Endothelial cell (in vitro differentiated cells): Measurements from ENCODE around the gene TENM4. TPM values are rescaled to one million over a fixed set of nuclear protein-coding genes. Genes with fewer than 3 reads are reported as not detected.

Experiments used
- DNase-seq: peaks from one replicate; pipeline ENCODE4 v3.0.0; 2021; ENCODE audit warnings: low spot score
- H3K27ac Mint-ChIP-seq: one replicate; pipeline ENCODE4 v1.8.0; 2021; ENCODE audit warnings: mixed read lengths, inconsistent platforms; ENCODE audit not compliant: unreplicated experiment
- H3K27me3 Mint-ChIP-seq: one replicate; pipeline ENCODE4 v1.8.0; 2021; ENCODE audit warnings: mild to moderate bottlenecking, moderate library complexity, mixed read lengths, inconsistent platforms; ENCODE audit not compliant: unreplicated experiment
- H3K36me3 Mint-ChIP-seq: one replicate; pipeline ENCODE4 v1.8.0; 2021; ENCODE audit warnings: mild to moderate bottlenecking, low read depth, mixed read lengths, inconsistent platforms; ENCODE audit not compliant: unreplicated experiment
- H3K4me1 Mint-ChIP-seq: one replicate; pipeline ENCODE4 v1.8.0; 2021; ENCODE audit warnings: mild to moderate bottlenecking, mixed read lengths, inconsistent platforms; ENCODE audit not compliant: unreplicated experiment
- H3K4me3 Mint-ChIP-seq: one replicate; pipeline ENCODE4 v1.8.0; 2021; ENCODE audit warnings: mild to moderate bottlenecking, mixed read lengths, inconsistent platforms; ENCODE audit not compliant: unreplicated experiment
- H3K9me3 Mint-ChIP-seq: one replicate; pipeline ENCODE4 v1.8.0; 2021; ENCODE audit warnings: mixed read lengths, inconsistent platforms; ENCODE audit not compliant: unreplicated experiment
- CTCF ChIP-seq: fragments of 200-600 bp; sonication (generic); IDR thresholded peaks from one replicate; pipeline ENCODE4 v1.5.0; 2021; ENCODE audit warnings: antibody characterized with exemption; ENCODE audit not compliant: unreplicated experiment
- total RNA-seq: library from RNA; stranded (reverse); fragmentation: NEBNext Ultra II Directional; extraction: Animal tissue kit (Norgen Biotek cat#: 25700); gene quantifications from one replicate; pipeline ENCODE4 v1.2.1, GENCODE V29; 2021; ENCODE audit not compliant: unreplicated experiment

The TENM4 gene
- total RNA-seq, 1 donor from 2014 or later = 1.8 TPM

- no peak for TF ChIP-seq CTCF
- Mint-ChIP-seq H3K4me1 (peaks cover 3% of the 10 kb centered on the region), H3K27me3 (peaks cover 2% of the 10 kb centered on the region), H3K36me3 (no peaks in the 10 kb centered on the region), H3K4me3 (no peak overlapping the region), H3K9me3 (no peaks in the 10 kb centered on the region), H3K27ac (no peak overlapping the region)
- DNase-seq = no peak
Observed at GRCh38 chr11:78654866-78655265, 786.0 kb downstream of the TENM4 start.

- Mint-ChIP-seq H3K27me3 (peaks cover 2% of the 10 kb centered on the region), H3K4me1 (peaks cover 3% of the 10 kb centered on the region), H3K4me3 (no peak overlapping the region), H3K27ac (no peak overlapping the region), H3K36me3 (no peaks in the 10 kb centered on the region), H3K9me3 (no peaks in the 10 kb centered on the region)
- DNase-seq = no peak
- TF ChIP-seq CTCF = no peak
Observed at GRCh38 chr11:78654071-78654470, 786.8 kb downstream of the TENM4 start.

- peaks cover 3% of the 10 kb centered on the region for H3K4me1 Mint-ChIP-seq
- no peak overlapping the region for H3K4me3 Mint-ChIP-seq
- TF ChIP-seq CTCF = no peak
- no peak overlapping the region for H3K27ac Mint-ChIP-seq
- H3K27me3 Mint-ChIP-seq = peaks cover 2% of the 10 kb centered on the region
- no peak for DNase-seq
- no peaks in the 10 kb centered on the region for H3K9me3 Mint-ChIP-seq
- no peaks in the 10 kb centered on the region for H3K36me3 Mint-ChIP-seq
Observed at GRCh38 chr11:78653294-78653909, 787.4 kb downstream of the TENM4 start.

GRCh38 chr11:78652843-78653239 is 788.0 kb downstream of the TENM4 start:
- peaks cover 2% of the 10 kb centered on the region for H3K27me3 Mint-ChIP-seq
- no peaks in the 10 kb centered on the region for H3K36me3 Mint-ChIP-seq
- H3K4me1 Mint-ChIP-seq = peaks cover 3% of the 10 kb centered on the region
- no peak overlapping the region for H3K4me3 Mint-ChIP-seq
- TF ChIP-seq CTCF = no peak
- H3K9me3 Mint-ChIP-seq = no peaks in the 10 kb centered on the region
- DNase-seq = no peak
- H3K27ac Mint-ChIP-seq = no peak overlapping the region

- no peak for TF ChIP-seq CTCF
- Mint-ChIP-seq H3K27me3 (peaks cover 2% of the 10 kb centered on the region), H3K27ac (no peak overlapping the region), H3K36me3 (no peaks in the 10 kb centered on the region), H3K4me3 (no peak overlapping the region), H3K4me1 (peaks cover 3% of the 10 kb centered on the region), H3K9me3 (no peaks in the 10 kb centered on the region)
- no peak for DNase-seq
Observed at GRCh38 chr11:78651923-78652842, 788.6 kb downstream of the TENM4 start.
